ENCODE measurements around the gene FITM2.

The FITM2 gene

GRCh38 chr20:44296011-44296410 is 15.0 kb downstream of the FITM2 start:
- TF ChIP-seq ZFX (IDR thresholded peaks at IDR 0.05; ENCODE audit: borderline replicate concordance) (no peak), CTCF (IDR thresholded peaks at IDR 0.05) (no peak)

GRCh38 chr20:44291754-44292153 is 19.2 kb downstream of the FITM2 start:
- TF ChIP-seq CTCF (IDR thresholded peaks at IDR 0.05) = no peak
- no peak for TF ChIP-seq ZFX (IDR thresholded peaks at IDR 0.05; ENCODE audit: borderline replicate concordance)

More at GRCh38 chr20:44296011-44296410, 15.0 kb downstream of the FITM2 start:
- no peak overlapping the region for H3K27ac ChIP-seq

GRCh38 chr20:44288252-44288651 is 22.8 kb downstream of the FITM2 start:
- no peak for TF ChIP-seq ZFX (IDR thresholded peaks at IDR 0.05; ENCODE audit: borderline replicate concordance)
- TF ChIP-seq CTCF (IDR thresholded peaks at IDR 0.05) = no peak
- H3K27ac ChIP-seq = no peak overlapping the region

More at GRCh38 chr20:44291754-44292153, 19.2 kb downstream of the FITM2 start:
- H3K27ac ChIP-seq = no peak overlapping the region

GRCh38 chr20:44287272-44288097 is 23.5 kb downstream of the FITM2 start:
- no peak overlapping the region for H3K27ac ChIP-seq
- TF ChIP-seq CTCF (IDR thresholded peaks at IDR 0.05) (no peak), ZFX (IDR thresholded peaks at IDR 0.05; ENCODE audit: borderline replicate concordance) (no peak)

- TF ChIP-seq CTCF (IDR thresholded peaks at IDR 0.05) (no peak), ZFX (IDR thresholded peaks at IDR 0.05; ENCODE audit: borderline replicate concordance) (no peak)
Observed at GRCh38 chr20:44284032-44284431, 27.0 kb downstream of the FITM2 start.

GRCh38 chr20:44282192-44282591 is 28.8 kb downstream of the FITM2 start:
- TF ChIP-seq CTCF (IDR thresholded peaks at IDR 0.05) = no peak
- TF ChIP-seq ZFX (IDR thresholded peaks at IDR 0.05; ENCODE audit: borderline replicate concordance) = no peak
- H3K27ac ChIP-seq = no peak overlapping the region

More at GRCh38 chr20:44284032-44284431, 27.0 kb downstream of the FITM2 start:
- H3K27ac ChIP-seq = no peak overlapping the region

- no peak overlapping the region for H3K27ac ChIP-seq
- TF ChIP-seq ZFX (IDR thresholded peaks at IDR 0.05; ENCODE audit: borderline replicate concordance) = no peak
- no peak for TF ChIP-seq CTCF (IDR thresholded peaks at IDR 0.05)
Observed at GRCh38 chr20:44280387-44280786, 30.6 kb downstream of the FITM2 start.
